SK-N-SH (cell line): ENCODE data around the gene C1QTNF2.

ENCODE experiments used
- EP300 ChIP-seq, 2 experiments: IDR thresholded peaks; 2 replicates each; pipeline versions ENCODE4 v1.4.0 to v1.6.1; 2012; ENCODE audit warnings: borderline replicate concordance in 1 of 2, low read depth in 1 of 2, low read length in 1 of 2
- EZH2phosphoT487 ChIP-seq: fragments of 200-600 bp; sonication (generic); IDR thresholded peaks from 2 replicates; pipeline ENCODE4 v1.6.1; 2017; ENCODE audit warnings: low read depth, mixed run types, mild to moderate bottlenecking, antibody characterized with exemption, moderate library complexity, borderline replicate concordance
- FOSL2 ChIP-seq: IDR thresholded peaks from 2 replicates; pipeline ENCODE4 v1.4.0; 2012; ENCODE audit warnings: low read depth, mild to moderate bottlenecking, moderate library complexity, borderline replicate concordance
- FOXM1 ChIP-seq: IDR thresholded peaks from 2 replicates; pipeline ENCODE4 v1.4.0; 2012; ENCODE audit warnings: low read depth, mild to moderate bottlenecking
- MEF2A ChIP-seq: IDR thresholded peaks from 2 replicates; pipeline ENCODE4 v1.4.0; 2012; ENCODE audit warnings: low read depth, borderline replicate concordance
- NRF1 ChIP-seq: IDR thresholded peaks from 2 replicates; pipeline ENCODE4 v1.6.1; 2012; ENCODE audit warnings: low read depth, mild to moderate bottlenecking, low read length
- POLR2AphosphoS5 ChIP-seq: IDR thresholded peaks from 2 replicates; pipeline ENCODE4 v1.6.1; 2012; ENCODE audit warnings: low read depth, low read length
- SIN3A ChIP-seq: IDR thresholded peaks from 2 replicates; pipeline ENCODE4 v1.6.1; 2012; ENCODE audit warnings: low read depth, mild to moderate bottlenecking, low read length, moderate library complexity, borderline replicate concordance
- TEAD4 ChIP-seq: IDR thresholded peaks from 2 replicates; pipeline ENCODE4 v1.4.0; 2012; ENCODE audit warnings: mild to moderate bottlenecking, borderline replicate concordance; ENCODE audit not compliant: insufficient read depth
- TF ChIP-seq, protein P1 (sequence below): fragments of 200-600 bp; sonication (generic); IDR thresholded peaks from 2 replicates; pipeline ENCODE4 v1.6.1; 2017; ENCODE audit warnings: antibody characterized with exemption, mild to moderate bottlenecking, moderate library complexity
- TF ChIP-seq, protein P2 (sequence below): IDR thresholded peaks from 2 replicates; pipeline ENCODE4; 2012
- TF ChIP-seq, protein P3 (sequence below): IDR thresholded peaks from 2 replicates; pipeline ENCODE4 v1.4.0; 2012; ENCODE audit warnings: low read depth
- TF ChIP-seq, protein P4 (sequence below): IDR thresholded peaks from 2 replicates; pipeline ENCODE4 v1.6.1; 2012; ENCODE audit warnings: mild to moderate bottlenecking, low read depth, low read length, moderate library complexity
- TF ChIP-seq, protein P5 (sequence below): fragments of 150-350 bp; IDR thresholded peaks from 2 replicates; pipeline ENCODE4 v1.6.1; 2016; ENCODE audit warnings: mild to moderate bottlenecking, low read depth, low read length

DNA sequence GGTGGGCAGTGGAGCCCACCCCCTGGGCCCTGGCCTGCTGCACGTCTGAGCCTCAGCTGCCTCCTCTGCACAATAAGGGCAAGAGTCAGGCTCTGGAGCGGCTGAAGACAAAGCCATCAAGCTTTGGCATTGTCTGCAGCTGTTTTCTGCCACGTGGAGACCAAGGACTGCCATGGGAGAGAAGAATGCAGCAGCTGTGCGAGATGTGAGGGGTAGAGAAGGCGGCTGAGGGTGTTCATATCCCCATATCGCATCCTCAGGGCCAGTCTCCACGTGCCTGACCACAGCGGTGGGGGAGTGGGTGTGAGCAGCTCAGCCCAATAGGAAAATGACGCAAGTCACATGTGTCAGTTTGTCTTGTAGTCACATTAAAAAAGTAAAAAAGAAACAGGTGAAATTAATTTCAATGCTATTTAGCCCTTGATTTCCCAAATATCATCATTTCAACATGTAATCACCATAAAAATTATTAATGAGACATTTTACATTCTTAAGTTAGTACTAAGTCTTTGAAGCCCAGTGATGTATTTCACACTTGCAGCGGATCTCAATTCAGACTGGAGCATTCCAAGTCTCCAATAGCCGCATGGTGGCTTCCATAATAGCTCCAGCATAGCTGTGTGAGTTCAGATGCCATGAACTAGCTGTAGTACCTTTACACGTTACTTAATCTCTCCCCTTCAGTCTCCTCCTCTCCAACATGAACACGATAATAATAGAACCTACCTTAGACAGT, 6.6 kb downstream of the C1QTNF2 start:
- TF ChIP-seq, protein P1, sequence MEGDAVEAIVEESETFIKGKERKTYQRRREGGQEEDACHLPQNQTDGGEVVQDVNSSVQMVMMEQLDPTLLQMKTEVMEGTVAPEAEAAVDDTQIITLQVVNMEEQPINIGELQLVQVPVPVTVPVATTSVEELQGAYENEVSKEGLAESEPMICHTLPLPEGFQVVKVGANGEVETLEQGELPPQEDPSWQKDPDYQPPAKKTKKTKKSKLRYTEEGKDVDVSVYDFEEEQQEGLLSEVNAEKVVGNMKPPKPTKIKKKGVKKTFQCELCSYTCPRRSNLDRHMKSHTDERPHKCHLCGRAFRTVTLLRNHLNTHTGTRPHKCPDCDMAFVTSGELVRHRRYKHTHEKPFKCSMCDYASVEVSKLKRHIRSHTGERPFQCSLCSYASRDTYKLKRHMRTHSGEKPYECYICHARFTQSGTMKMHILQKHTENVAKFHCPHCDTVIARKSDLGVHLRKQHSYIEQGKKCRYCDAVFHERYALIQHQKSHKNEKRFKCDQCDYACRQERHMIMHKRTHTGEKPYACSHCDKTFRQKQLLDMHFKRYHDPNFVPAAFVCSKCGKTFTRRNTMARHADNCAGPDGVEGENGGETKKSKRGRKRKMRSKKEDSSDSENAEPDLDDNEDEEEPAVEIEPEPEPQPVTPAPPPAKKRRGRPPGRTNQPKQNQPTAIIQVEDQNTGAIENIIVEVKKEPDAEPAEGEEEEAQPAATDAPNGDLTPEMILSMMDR = no peak
- no peak for TF ChIP-seq SIN3A
- TF ChIP-seq TEAD4 = no peak
- TF ChIP-seq, protein P2, sequence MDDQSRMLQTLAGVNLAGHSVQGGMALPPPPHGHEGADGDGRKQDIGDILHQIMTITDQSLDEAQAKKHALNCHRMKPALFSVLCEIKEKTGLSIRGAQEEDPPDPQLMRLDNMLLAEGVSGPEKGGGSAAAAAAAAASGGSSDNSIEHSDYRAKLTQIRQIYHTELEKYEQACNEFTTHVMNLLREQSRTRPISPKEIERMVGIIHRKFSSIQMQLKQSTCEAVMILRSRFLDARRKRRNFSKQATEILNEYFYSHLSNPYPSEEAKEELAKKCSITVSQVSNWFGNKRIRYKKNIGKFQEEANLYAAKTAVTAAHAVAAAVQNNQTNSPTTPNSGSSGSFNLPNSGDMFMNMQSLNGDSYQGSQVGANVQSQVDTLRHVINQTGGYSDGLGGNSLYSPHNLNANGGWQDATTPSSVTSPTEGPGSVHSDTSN = no peak
- no peak for TF ChIP-seq POLR2AphosphoS5
- no peak for TF ChIP-seq MEF2A
- no peak for TF ChIP-seq EP300 (IDR thresholded peaks at IDR 0.05; ENCODE audit: borderline replicate concordance in 1 of 2, low read depth in 1 of 2, low read length in 1 of 2)
- no peak for TF ChIP-seq FOXM1
- TF ChIP-seq, protein P3, sequence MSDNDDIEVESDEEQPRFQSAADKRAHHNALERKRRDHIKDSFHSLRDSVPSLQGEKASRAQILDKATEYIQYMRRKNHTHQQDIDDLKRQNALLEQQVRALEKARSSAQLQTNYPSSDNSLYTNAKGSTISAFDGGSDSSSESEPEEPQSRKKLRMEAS = no peak
- TF ChIP-seq EZH2phosphoT487 = no peak
- TF ChIP-seq, protein P4, sequence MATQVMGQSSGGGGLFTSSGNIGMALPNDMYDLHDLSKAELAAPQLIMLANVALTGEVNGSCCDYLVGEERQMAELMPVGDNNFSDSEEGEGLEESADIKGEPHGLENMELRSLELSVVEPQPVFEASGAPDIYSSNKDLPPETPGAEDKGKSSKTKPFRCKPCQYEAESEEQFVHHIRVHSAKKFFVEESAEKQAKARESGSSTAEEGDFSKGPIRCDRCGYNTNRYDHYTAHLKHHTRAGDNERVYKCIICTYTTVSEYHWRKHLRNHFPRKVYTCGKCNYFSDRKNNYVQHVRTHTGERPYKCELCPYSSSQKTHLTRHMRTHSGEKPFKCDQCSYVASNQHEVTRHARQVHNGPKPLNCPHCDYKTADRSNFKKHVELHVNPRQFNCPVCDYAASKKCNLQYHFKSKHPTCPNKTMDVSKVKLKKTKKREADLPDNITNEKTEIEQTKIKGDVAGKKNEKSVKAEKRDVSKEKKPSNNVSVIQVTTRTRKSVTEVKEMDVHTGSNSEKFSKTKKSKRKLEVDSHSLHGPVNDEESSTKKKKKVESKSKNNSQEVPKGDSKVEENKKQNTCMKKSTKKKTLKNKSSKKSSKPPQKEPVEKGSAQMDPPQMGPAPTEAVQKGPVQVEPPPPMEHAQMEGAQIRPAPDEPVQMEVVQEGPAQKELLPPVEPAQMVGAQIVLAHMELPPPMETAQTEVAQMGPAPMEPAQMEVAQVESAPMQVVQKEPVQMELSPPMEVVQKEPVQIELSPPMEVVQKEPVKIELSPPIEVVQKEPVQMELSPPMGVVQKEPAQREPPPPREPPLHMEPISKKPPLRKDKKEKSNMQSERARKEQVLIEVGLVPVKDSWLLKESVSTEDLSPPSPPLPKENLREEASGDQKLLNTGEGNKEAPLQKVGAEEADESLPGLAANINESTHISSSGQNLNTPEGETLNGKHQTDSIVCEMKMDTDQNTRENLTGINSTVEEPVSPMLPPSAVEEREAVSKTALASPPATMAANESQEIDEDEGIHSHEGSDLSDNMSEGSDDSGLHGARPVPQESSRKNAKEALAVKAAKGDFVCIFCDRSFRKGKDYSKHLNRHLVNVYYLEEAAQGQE = no peak
- no peak for TF ChIP-seq NRF1
- no peak for TF ChIP-seq FOSL2
- TF ChIP-seq, protein P5, sequence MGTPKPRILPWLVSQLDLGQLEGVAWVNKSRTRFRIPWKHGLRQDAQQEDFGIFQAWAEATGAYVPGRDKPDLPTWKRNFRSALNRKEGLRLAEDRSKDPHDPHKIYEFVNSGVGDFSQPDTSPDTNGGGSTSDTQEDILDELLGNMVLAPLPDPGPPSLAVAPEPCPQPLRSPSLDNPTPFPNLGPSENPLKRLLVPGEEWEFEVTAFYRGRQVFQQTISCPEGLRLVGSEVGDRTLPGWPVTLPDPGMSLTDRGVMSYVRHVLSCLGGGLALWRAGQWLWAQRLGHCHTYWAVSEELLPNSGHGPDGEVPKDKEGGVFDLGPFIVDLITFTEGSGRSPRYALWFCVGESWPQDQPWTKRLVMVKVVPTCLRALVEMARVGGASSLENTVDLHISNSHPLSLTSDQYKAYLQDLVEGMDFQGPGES = no peak
